Kidney glomerular epithelial cell (primary cell): ENCODE data around the gene ENGASE.

ENCODE experiments used
- DNase-seq: peaks from one replicate; lab custom pipeline; 2025; lab: John Stamatoyannopoulos, UW

The ENGASE gene

GRCh38 chr17:79115487-79115886, 40.9 kb downstream of the ENGASE start:
- DNase-seq, result no peak

- DNase-seq, result no peak
Observed at GRCh38 chr17:79116575-79117368, 42.1 kb downstream of the ENGASE start.

- DNase-seq, result no peak
Observed at GRCh38 chr17:79117905-79118487, 43.4 kb downstream of the ENGASE start.

GRCh38 chr17:79118924-79119323, 44.3 kb downstream of the ENGASE start:
- DNase-seq, result no peak

GRCh38 chr17:79120259-79120658, 45.6 kb downstream of the ENGASE start:
- DNase-seq, result no peak

GRCh38 chr17:79123988-79124387, 49.4 kb downstream of the ENGASE start:
- DNase-seq, result no peak

GRCh38 chr17:79124513-79125209, 50.0 kb downstream of the ENGASE start:
- DNase-seq, result no peak

GRCh38 chr17:79125503-79125902, 50.9 kb downstream of the ENGASE start:
- DNase-seq, result no peak

GRCh38 chr17:79126139-79126538, 51.5 kb downstream of the ENGASE start:
- DNase-seq, result no peak

- DNase-seq, result no peak
Observed at GRCh38 chr17:79127534-79128135, 53.0 kb downstream of the ENGASE start.

GRCh38 chr17:79129523-79129922, 54.9 kb downstream of the ENGASE start:
- DNase-seq, result no peak

GRCh38 chr17:79130536-79131273, 56.1 kb downstream of the ENGASE start:
- DNase-seq, result no peak

GRCh38 chr17:79131274-79131635, 56.6 kb downstream of the ENGASE start:
- DNase-seq, result no peak

- DNase-seq, result no peak
Observed at GRCh38 chr17:79131701-79132100, 57.1 kb downstream of the ENGASE start.

GRCh38 chr17:79132271-79133064, 57.8 kb downstream of the ENGASE start:
- no peak for DNase-seq

- DNase-seq, result no peak
Observed at GRCh38 chr17:79133214-79133613, 58.6 kb downstream of the ENGASE start.

- no peak for DNase-seq
Observed at GRCh38 chr17:79133985-79134384, 59.4 kb downstream of the ENGASE start.

- no peak for DNase-seq
Observed at GRCh38 chr17:79135011-79135410, 60.4 kb downstream of the ENGASE start.

GRCh38 chr17:79135628-79136405, 61.2 kb downstream of the ENGASE start:
- no peak for DNase-seq
